Lung (tissue), 12 donors: ENCODE measurements around the gene KRTAP29-1. TPM values are rescaled to one million over a fixed set of nuclear protein-coding genes. Genes with fewer than 3 reads are reported as not detected.

ENCODE experiments used
- ATAC-seq: fragments of 200-7000 bp; cut with Tn5 transposase; one replicate; pipeline ENCODE4 v1.9.1; 2020; ENCODE audit warnings: moderate number of reproducible peaks; ENCODE audit not compliant: insufficient read depth, low FRiP score
- DNase-seq, 3 donors: peaks; one replicate each; pipeline ENCODE4 v3.0.0-alpha.2; 2013 to 2017
- H3K27ac ChIP-seq, 2 donors: one replicate each; pipeline ENCODE4 v1.5.1; 2013; ENCODE audit warnings: mild to moderate bottlenecking in 2 of 2, moderate library complexity in 2 of 2, control low read depth in 1 of 2, inconsistent platforms in 1 of 2, low read depth in 1 of 2, low read length in 1 of 2
- H3K27me3 ChIP-seq, 3 donors: one replicate each; pipeline ENCODE4 v1.5.1; 2013; ENCODE audit warnings: low read length in 2 of 3; ENCODE audit not compliant: control insufficient read depth in 3 of 3, insufficient read depth in 3 of 3
- H3K36me3 ChIP-seq, 4 donors: one replicate each; pipeline ENCODE4 v1.5.1; 2013; ENCODE audit warnings: low read length in 4 of 4, mild to moderate bottlenecking in 1 of 4, moderate library complexity in 1 of 4; ENCODE audit not compliant: control insufficient read depth in 4 of 4, insufficient read depth in 4 of 4
- H3K4me1 ChIP-seq, 5 donors: one replicate each; pipeline ENCODE4 v1.5.1; 2013; ENCODE audit warnings: low read length in 5 of 5, mild to moderate bottlenecking in 2 of 5, moderate library complexity in 1 of 5; ENCODE audit not compliant: control insufficient read depth in 5 of 5, insufficient read depth in 5 of 5
- H3K4me3 ChIP-seq: one replicate; pipeline ENCODE4 v1.5.1; 2013; ENCODE audit warnings: mild to moderate bottlenecking, control low read depth, moderate library complexity
- H3K9ac ChIP-seq, 2 donors: one replicate each; pipeline ENCODE4 v1.5.1; 2013; ENCODE audit warnings: low read length in 2 of 2, control low read depth in 1 of 2; ENCODE audit not compliant: insufficient read depth in 1 of 2
- H3K9me3 ChIP-seq, 4 donors: one replicate each; pipeline ENCODE4 v1.5.1; 2013; ENCODE audit warnings: low read length in 3 of 4, mild to moderate bottlenecking in 1 of 4, moderate library complexity in 1 of 4; ENCODE audit not compliant: control insufficient read depth in 4 of 4, insufficient read depth in 3 of 4
- CTCF ChIP-seq: IDR thresholded peaks from 2 replicates; pipeline ENCODE4 v1.5.1; 2012; ENCODE audit warnings: mild to moderate bottlenecking; ENCODE audit errors: control extremely low read depth, extremely low read depth
- WGBS, 2 donors: extraction: QIAGEN DNeasy Blood & Tissue Kit; methylation state at CpG; one replicate each; pipeline ENCODE4 v1.1.7; 2013; 5-methylcytosine and 5-hydroxymethylcytosine counted together
- polyA plus RNA-seq, 2 donors: library from polyadenylated mRNA; stranded (reverse); fragments of 200-250 nt; gene quantifications; one replicate each; pipeline ENCODE4 v1.2.1, GENCODE V29; 2013
- total RNA-seq, 2 donors: library from RNA; depleted of rRNA in 1 of 2; stranded (reverse); fragments of >200 nt in 1 of 2; gene quantifications; one replicate each; pipeline ENCODE4 v1.2.1, GENCODE V29; 2014 to 2021
- donor health status: control.
- donor health status: control.
- donor health status: Bipolar disorder and iron deficiency.
- donor health status: healthy.
- donor health status: DM: yes; HTN: yes; CAD: no.

The KRTAP29-1 gene
- total and polyA plus RNA-seq, 4 donors = not detected

GRCh38 chr17:41325126-41325525 lies 22.5 kb upstream of the KRTAP29-1 start:
- Histone ChIP-seq H3K27me3 (no peaks in the 10 kb centered on the region), H3K9ac (no peak overlapping the region), H3K4me1 (peaks cover 0 to 15% (median 0%) of the 10 kb centered on the region in 5 donors), H3K36me3 (no peaks in the 10 kb centered on the region), H3K4me3 (no peak overlapping the region), H3K9me3 (peaks cover 0 to 4% (median 0%) of the 10 kb centered on the region in 4 donors), H3K27ac (no peak overlapping the region)
- 83 to 92% methylated on average over 10 of the region's 10 CpGs for WGBS, 2 donors
- no peak for DNase-seq
- ATAC-seq = no peak
- TF ChIP-seq CTCF = no peak

GRCh38 chr17:41324180-41325075 lies 21.8 kb upstream of the KRTAP29-1 start:
- Histone ChIP-seq H3K9ac (no peak overlapping the region), H3K4me1 (peaks cover 0 to 9% (median 0%) of the 10 kb centered on the region in 5 donors), H3K9me3 (peaks cover 0 to 4% (median 2%) of the 10 kb centered on the region in 4 donors), H3K4me3 (no peak overlapping the region), H3K27ac (no peak overlapping the region), H3K36me3 (no peaks in the 10 kb centered on the region), H3K27me3 (no peaks in the 10 kb centered on the region)
- no peak for TF ChIP-seq CTCF
- no peak for ATAC-seq
- peak in 1 of 3 donors; percentile 16 for DNase-seq
- 70 to 72% methylated on average over 16 of the region's 16 CpGs for WGBS, 2 donors

DNA sequence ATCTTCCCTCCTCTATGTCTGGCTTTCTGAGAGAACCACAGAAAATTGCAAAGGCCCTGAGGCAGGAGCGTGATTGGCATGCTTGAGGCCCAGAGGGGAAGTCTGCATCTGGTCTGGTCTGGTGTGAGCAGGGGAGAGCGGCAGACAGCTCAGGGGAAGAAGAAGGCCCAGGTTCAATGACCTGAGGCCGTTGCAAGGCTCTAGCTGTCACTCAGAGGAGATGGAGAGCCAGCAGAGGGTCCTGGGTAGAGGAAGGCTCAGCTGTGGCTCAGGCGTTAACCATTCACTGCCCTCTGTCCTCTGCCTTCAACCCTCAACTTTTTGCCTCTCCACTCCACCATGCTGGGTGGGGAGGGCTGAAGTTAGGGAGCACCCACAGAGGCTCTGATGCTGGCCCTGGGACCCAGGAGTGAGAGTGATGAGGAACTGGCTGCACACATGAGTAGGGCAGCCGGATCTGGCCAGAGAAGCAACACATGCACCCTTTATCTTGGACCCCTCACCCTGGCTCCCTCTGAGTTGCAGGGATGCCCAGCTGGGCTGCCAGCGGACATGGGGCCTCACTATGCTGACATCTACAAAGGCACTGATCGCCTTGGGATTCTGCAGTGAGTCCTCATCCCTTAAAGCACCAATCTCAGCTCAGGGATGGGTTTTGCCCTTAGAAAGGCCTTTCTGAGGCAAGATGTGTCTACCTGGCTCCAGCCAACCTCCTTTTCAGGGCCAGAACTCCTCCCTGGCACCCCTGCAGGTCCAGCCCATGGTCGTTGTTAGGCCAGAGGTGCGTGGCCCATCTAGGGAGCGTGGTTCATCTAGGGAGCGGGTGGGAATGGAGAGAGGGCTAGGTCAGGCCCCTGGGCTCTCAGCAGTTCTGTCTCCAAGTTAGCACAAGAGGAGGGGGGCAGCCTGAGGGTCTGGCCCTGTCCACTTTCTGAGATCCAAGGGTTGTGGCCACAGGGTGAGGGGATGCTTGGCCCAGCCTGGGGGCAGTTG lies 20.5 kb upstream of the KRTAP29-1 start:
- no peak for DNase-seq
- Histone ChIP-seq H3K27ac (no peak overlapping the region), H3K36me3 (no peaks in the 10 kb centered on the region), H3K9me3 (peaks cover 0 to 4% (median 2%) of the 10 kb centered on the region in 4 donors), H3K9ac (no peak overlapping the region), H3K27me3 (no peaks in the 10 kb centered on the region), H3K4me3 (no peak overlapping the region), H3K4me1 (no peaks in the 10 kb centered on the region)
- WGBS, 2 donors = 88 to 92% methylated on average over 11 of the region's 11 CpGs
- no peak for TF ChIP-seq CTCF
- ATAC-seq = no peak
